Measurements from ENCODE around the gene GLRA1. TPM values are rescaled to one million over a fixed set of nuclear protein-coding genes. Genes with fewer than 3 reads are reported as not detected.
A peak's percentile ranks its signal among the peaks of the same experiment; 100 is the strongest.
"Not testable (repeated sequence)": the region's sequence is repeated elsewhere in the genome, so short reads cannot be mapped to it uniquely, and the experiment has no call there.

GLRA1 gene
- total RNA-seq, 1 donor from 2014 or later = not detected

DNA sequence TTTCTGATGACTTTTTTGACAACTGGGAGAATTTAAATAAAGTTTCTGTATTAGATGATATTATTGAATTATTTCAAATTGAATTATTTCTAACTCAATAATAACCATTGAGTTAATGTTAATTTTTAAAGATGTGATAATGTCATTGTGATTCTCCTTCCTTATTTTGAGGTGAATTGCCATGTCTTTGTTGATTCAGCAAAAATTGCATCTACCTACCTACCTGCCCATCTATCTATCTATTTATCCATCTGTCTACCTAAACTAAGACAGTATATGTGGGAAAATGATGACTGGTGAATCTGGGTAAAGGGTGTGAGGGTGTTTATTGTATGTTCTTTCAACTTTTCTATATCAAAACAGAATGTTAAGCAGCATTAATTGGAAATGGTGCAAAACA, 77.9 kb downstream of the GLRA1 start:
- peaks cover 0 to 5% of the 10 kb centered on the region in 2 donors for H3K9me3 ChIP-seq
- no peak overlapping the region for H3K27ac ChIP-seq
- intact Hi-C loops (cut with DNase I) = no loop called here
- H3K36me3 ChIP-seq = no peaks in the 10 kb centered on the region
- DNase-seq (ENCODE audit: low spot score in 2 of 2) = no peak
- no peaks in the 10 kb centered on the region for H3K27me3 ChIP-seq
- H3K4me1 ChIP-seq = no peaks in the 10 kb centered on the region
- TF ChIP-seq, protein P1, sequence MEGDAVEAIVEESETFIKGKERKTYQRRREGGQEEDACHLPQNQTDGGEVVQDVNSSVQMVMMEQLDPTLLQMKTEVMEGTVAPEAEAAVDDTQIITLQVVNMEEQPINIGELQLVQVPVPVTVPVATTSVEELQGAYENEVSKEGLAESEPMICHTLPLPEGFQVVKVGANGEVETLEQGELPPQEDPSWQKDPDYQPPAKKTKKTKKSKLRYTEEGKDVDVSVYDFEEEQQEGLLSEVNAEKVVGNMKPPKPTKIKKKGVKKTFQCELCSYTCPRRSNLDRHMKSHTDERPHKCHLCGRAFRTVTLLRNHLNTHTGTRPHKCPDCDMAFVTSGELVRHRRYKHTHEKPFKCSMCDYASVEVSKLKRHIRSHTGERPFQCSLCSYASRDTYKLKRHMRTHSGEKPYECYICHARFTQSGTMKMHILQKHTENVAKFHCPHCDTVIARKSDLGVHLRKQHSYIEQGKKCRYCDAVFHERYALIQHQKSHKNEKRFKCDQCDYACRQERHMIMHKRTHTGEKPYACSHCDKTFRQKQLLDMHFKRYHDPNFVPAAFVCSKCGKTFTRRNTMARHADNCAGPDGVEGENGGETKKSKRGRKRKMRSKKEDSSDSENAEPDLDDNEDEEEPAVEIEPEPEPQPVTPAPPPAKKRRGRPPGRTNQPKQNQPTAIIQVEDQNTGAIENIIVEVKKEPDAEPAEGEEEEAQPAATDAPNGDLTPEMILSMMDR (IDR thresholded peaks at IDR 0.05) = no peak
- no peak overlapping the region for H3K4me3 ChIP-seq

GRCh38 chr5:151832843-151833242, 91.8 kb downstream of the GLRA1 start:
- intact Hi-C loops (cut with DNase I); H3K27ac ChIP-seq; DNase-seq (ENCODE audit: low spot score in 2 of 2); H3K27me3 ChIP-seq; H3K4me3 ChIP-seq; H3K36me3 ChIP-seq; H3K4me1 ChIP-seq: not testable (repeated sequence)
- peaks cover 8 to 64% of the 10 kb centered on the region in 2 donors for H3K9me3 ChIP-seq

DNA sequence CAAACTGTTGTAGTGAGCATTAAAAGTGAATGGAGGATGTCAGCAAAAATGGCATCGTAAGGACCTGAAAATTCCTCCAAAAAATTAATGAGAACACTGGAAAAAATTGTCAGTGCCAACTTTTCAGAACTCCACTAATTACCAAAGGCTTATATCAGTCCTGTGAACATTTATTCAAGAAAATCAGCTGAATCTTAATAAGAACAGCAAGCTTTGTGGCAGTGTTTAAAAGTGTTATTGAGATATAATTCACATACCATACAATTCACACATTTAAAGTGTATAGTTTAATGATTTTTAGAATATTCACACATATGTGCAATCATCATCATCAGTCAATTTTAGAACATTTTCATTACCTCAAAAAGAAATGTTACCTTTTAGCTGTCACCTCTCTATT, 95.3 kb downstream of the GLRA1 start:
- no peak overlapping the region for H3K4me3 ChIP-seq
- no peaks in the 10 kb centered on the region for H3K27me3 ChIP-seq
- no peaks in the 10 kb centered on the region for H3K4me1 ChIP-seq
- TF ChIP-seq, protein P1 (IDR thresholded peaks at IDR 0.05) = no peak
- DNase-seq (ENCODE audit: low spot score in 2 of 2) = no peak
- no peaks in the 10 kb centered on the region for H3K36me3 ChIP-seq
- H3K9me3 ChIP-seq = peaks cover 4 to 33% of the 10 kb centered on the region in 2 donors
- H3K27ac ChIP-seq = no peak overlapping the region
- intact Hi-C loops (cut with DNase I) = loop anchor here (5.0 kb wide), 1 partner anchor 523 kb away; no protein-coding TSS in a partner anchor

DNA sequence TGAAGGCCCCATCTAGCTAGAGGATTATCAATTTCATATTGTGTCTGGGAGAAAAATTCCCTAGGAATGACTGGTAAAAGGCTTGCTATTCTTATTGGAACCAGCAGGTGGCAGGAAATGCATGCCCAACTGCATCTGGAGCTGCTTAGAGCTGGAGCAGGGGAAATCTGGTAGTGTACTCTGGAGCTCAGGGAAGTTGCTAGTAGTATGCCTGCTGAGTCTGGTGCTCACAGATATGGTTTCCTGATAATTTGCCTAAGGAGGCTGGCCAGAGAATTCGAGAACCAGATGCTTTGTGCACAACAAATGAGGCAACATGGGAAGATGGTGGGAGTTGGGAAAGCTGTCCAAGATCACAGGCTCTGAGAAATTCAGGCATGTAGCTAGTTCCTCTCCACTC, 99.2 kb downstream of the GLRA1 start:
- Histone ChIP-seq H3K27ac (no peak overlapping the region), H3K4me3 (no peak overlapping the region), H3K27me3 (no peaks in the 10 kb centered on the region), H3K9me3 (no peaks in the 10 kb centered on the region), H3K36me3 (no peaks in the 10 kb centered on the region), H3K4me1 (no peaks in the 10 kb centered on the region)
- DNase-seq (ENCODE audit: low spot score in 2 of 2) = peak in 1 of 2 donors; percentile 69
- intact Hi-C loops (cut with DNase I) = loop anchor here (1.0 to 5.0 kb wide), 3 partner anchors 446 to 679 kb away; no protein-coding TSS in a partner anchor
- TF ChIP-seq, protein P1 (IDR thresholded peaks at IDR 0.05) = peak; percentile 75 to 83 (median 77)

GRCh38 chr5:151822141-151822540, 102.5 kb downstream of the GLRA1 start:
- intact Hi-C loops (cut with DNase I) = no loop called here
- H3K27ac ChIP-seq = no peak overlapping the region
- no peaks in the 10 kb centered on the region for H3K36me3 ChIP-seq
- TF ChIP-seq, protein P1 (IDR thresholded peaks at IDR 0.05) = no peak
- DNase-seq (ENCODE audit: low spot score in 2 of 2) = no peak
- H3K4me1 ChIP-seq = no peaks in the 10 kb centered on the region
- H3K4me3 ChIP-seq = no peak overlapping the region
- H3K27me3 ChIP-seq = no peaks in the 10 kb centered on the region
- no peaks in the 10 kb centered on the region for H3K9me3 ChIP-seq

- Histone ChIP-seq H3K36me3 (peaks cover 0 to 5% of the 10 kb centered on the region in 2 donors), H3K4me1 (no peaks in the 10 kb centered on the region), H3K27me3 (no peaks in the 10 kb centered on the region), H3K4me3 (no peak overlapping the region), H3K9me3 (no peaks in the 10 kb centered on the region), H3K27ac (no peak overlapping the region)
- TF ChIP-seq, protein P1 (IDR thresholded peaks at IDR 0.05) = no peak
- DNase-seq (ENCODE audit: low spot score in 2 of 2) = no peak
- intact Hi-C loops (cut with DNase I) = no loop called here
These were observed 103.7 kb downstream of the GLRA1 start for GRCh38 chr5:151820903-151821302.
